Activated CD8-positive, alpha-beta memory T cell treated with anti-CD3 and anti-CD28 coated beads for 4 hours (primary cell): Measurements from ENCODE around the gene KRTAP5-2.

Experiments used
- DNase-seq, 2 donors: peaks; one replicate each; pipeline ENCODE4 v3.0.0-alpha.2; 2020; ENCODE audit warnings: low read depth in 2 of 2

KRTAP5-2 gene

GRCh38 chr11:1556278-1556902, 41.7 kb downstream of the KRTAP5-2 start:
- no peak for DNase-seq

- no peak for DNase-seq
Observed at GRCh38 chr11:1555713-1556153, 42.4 kb downstream of the KRTAP5-2 start.

- no peak for DNase-seq
Observed at GRCh38 chr11:1554981-1555712, 42.9 kb downstream of the KRTAP5-2 start.

- DNase-seq: no peak
Observed at GRCh38 chr11:1553808-1554594, 44.1 kb downstream of the KRTAP5-2 start.

GRCh38 chr11:1549338-1550330, 48.5 kb downstream of the KRTAP5-2 start:
- DNase-seq: no peak

- DNase-seq: no peak
Observed at GRCh38 chr11:1548221-1549070, 49.6 kb downstream of the KRTAP5-2 start.

- DNase-seq: no peak
Observed at GRCh38 chr11:1547467-1548098, 50.5 kb downstream of the KRTAP5-2 start.
